ENCODE measurements around the gene AMBP. TPM values are rescaled to one million over a fixed set of nuclear protein-coding genes. Genes with fewer than 3 reads are reported as not detected.

The AMBP gene
- polyA plus RNA-seq, 2 of the 4 experiments (the other 2 are of a cell fraction) = 6.1 to 9.4 TPM

DNA sequence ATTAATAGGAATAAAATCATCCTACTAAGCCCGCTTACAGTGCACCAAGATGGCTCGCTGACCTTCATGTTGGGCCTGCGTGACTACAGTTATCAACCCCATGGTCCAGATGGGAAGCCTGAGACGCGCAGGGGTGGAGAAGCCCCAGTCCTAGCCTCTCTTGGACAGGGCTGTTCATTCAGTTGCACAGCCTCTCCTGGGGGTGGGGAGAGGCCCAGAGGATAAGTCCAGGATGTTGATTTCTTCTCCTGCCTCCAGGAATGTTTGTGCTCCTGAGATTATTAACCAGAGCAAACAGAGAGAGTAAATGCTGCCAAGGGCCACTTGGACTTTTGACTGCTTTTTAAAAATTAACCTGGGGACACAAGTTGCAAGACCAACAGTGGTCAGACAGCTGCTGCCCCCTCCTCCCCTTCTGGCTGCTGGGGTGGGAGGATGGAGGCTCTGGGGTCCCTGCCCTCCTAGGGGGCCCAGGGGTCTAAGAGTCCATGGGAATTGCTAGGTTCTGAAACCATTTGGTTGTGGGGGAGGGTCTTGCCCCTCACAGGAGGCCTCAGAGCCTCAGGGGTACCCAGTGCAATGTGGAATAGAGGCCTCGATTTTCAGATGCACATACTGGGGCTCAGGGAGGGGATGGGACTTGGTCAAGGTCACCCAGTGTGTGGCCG lies 2.8 kb upstream of the AMBP start (continued):
- TF ChIP-seq NFE2L2 (conservative IDR thresholded peaks at IDR 0.05; ENCODE audit: low read length) = no peak
- TF ChIP-seq FOSL2 (IDR thresholded peaks at IDR 0.05) = no peak
- peak; percentile 47 for TF ChIP-seq FOSL2 (CRISPR knock-in tag; IDR thresholded peaks at IDR 0.05)
- peak in 1 of 2 experiments; percentile 52; a peak in 2 of 4 replicates for TF ChIP-seq CEBPB (IDR thresholded peaks at IDR 0.05)
- TF ChIP-seq ZC3H11A (IDR thresholded peaks at IDR 0.05) = no peak
- no peak for TF ChIP-seq ZSCAN20 (CRISPR knock-in tag; IDR thresholded peaks at IDR 0.05)
- no peak for TF ChIP-seq CHD2 (IDR thresholded peaks at IDR 0.05; ENCODE audit: low read length, partially characterized antibody)
- TF ChIP-seq, protein P1, sequence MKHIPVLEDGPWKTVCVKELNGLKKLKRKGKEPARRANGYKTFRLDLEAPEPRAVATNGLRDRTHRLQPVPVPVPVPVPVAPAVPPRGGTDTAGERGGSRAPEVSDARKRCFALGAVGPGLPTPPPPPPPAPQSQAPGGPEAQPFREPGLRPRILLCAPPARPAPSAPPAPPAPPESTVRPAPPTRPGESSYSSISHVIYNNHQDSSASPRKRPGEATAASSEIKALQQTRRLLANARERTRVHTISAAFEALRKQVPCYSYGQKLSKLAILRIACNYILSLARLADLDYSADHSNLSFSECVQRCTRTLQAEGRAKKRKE (CRISPR knock-in tag; IDR thresholded peaks at IDR 0.05; ENCODE audit: low read depth) = no peak
- TF ChIP-seq GATA3 (IDR thresholded peaks at IDR 0.05; ENCODE audit: borderline replicate concordance) = peak; percentile 75
- peak; percentile 28 to 62; a peak in 2 of 5 replicates for TF ChIP-seq EP300 (IDR thresholded peaks at IDR 0.05)
- TF ChIP-seq ESRRA (IDR thresholded peaks at IDR 0.05; ENCODE audit: borderline replicate concordance, low read length) = no peak
- TF ChIP-seq MAZ (IDR thresholded peaks at IDR 0.05; ENCODE audit: borderline replicate concordance, low read depth, low read length) = no peak
- TF ChIP-seq, protein P2, sequence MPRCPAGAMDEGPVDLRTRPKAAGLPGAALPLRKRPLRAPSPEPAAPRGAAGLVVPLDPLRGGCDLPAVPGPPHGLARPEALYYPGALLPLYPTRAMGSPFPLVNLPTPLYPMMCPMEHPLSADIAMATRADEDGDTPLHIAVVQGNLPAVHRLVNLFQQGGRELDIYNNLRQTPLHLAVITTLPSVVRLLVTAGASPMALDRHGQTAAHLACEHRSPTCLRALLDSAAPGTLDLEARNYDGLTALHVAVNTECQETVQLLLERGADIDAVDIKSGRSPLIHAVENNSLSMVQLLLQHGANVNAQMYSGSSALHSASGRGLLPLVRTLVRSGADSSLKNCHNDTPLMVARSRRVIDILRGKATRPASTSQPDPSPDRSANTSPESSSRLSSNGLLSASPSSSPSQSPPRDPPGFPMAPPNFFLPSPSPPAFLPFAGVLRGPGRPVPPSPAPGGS (IDR thresholded peaks at IDR 0.05) = no peak
- TF ChIP-seq RARB (CRISPR knock-in tag; IDR thresholded peaks at IDR 0.05) = no peak

DNA sequence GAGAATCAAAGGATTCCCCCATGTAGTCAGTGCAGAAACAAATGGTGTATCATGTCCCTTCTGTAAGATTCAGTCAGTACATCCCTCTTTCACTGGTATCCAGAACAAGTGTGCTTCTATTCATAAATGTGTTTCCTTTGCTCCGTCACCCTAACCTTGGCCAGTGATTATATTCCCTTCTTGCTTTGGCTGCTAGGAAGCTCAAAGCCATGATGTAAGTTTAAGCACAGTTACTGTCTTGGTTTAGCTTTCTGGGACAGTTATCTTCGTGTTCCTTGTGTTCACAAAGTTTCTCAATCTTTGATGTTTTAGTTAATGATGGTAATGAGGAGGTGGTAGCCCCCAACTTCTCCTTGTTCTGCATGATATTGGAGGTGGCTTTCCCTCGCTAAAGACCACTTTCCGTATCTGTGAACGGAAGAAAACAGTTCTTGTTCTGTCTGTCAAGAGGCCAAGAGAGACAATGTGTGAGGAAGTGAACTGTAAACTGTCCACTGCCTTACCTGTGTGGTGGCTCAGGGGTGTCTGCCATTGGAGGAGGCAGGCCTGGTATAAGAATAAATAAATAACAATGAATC lies 2.2 kb upstream of the AMBP start:
- no peak for DNase-seq (ENCODE audit: low read depth in 1 of 2, low spot score in 1 of 2)
- CTCF ChIA-PET = interaction anchor here (1.0 to 10.1 kb wide), 5 partner anchors 9 to 212 kb away, joined by 5 to 191 read pairs (median 40); partner anchors contain the start of gene KIF12
- peaks cover 74% of the 10 kb centered on the region for H3K4me1 ChIP-seq
- no peak overlapping the region for H3K4me3 ChIP-seq
- H3K27ac ChIP-seq = peak overlapping the region; percentile 93 to 94
- FAIRE-seq = peak; percentile 92
- WGBS (ENCODE audit: missing lambda C conversion rate) = 23% methylated on average over 5 of the region's 5 CpGs
- no peak for ATAC-seq
- peak overlapping the region; percentile 70 for H3K4me2 ChIP-seq
- 0 out of 2 replicates have a peak, but pooled peaks have one; percentile 11 for TF ChIP-seq HOXB5 (CRISPR knock-in tag; IDR thresholded peaks at IDR 0.05)
- TF ChIP-seq, protein P3, sequence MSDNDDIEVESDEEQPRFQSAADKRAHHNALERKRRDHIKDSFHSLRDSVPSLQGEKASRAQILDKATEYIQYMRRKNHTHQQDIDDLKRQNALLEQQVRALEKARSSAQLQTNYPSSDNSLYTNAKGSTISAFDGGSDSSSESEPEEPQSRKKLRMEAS (IDR thresholded peaks at IDR 0.05) = 0 out of 2 replicates have a peak, but pooled peaks have one; percentile 11
- peak; percentile 81 for TF ChIP-seq KDM1A (IDR thresholded peaks at IDR 0.05; ENCODE audit: low read depth)
- peak; percentile 16; the same call in 1 of the 2 replicates for TF ChIP-seq HDAC2 (IDR thresholded peaks at IDR 0.05)
- no peak for TF ChIP-seq EHF (CRISPR knock-in tag; IDR thresholded peaks at IDR 0.05)
- no peak for TF ChIP-seq SMC3 (IDR thresholded peaks at IDR 0.05)
- 0 out of 2 replicates have a peak, but pooled peaks have one; percentile 35 for TF ChIP-seq HOXA7 (CRISPR knock-in tag; IDR thresholded peaks at IDR 0.05)
- no peak for TF ChIP-seq JUN (IDR thresholded peaks at IDR 0.05)
- TF ChIP-seq POLR2A (IDR thresholded peaks at IDR 0.05; ENCODE audit: low read length) = no peak
- TF ChIP-seq NPAS2 (CRISPR knock-in tag; IDR thresholded peaks at IDR 0.05; ENCODE audit: borderline replicate concordance) = no peak
- TF ChIP-seq ZSCAN20 (CRISPR knock-in tag; IDR thresholded peaks at IDR 0.05) = no peak
- POLR2A ChIA-PET = no interaction called here
- H3K9me3 ChIP-seq = no peaks in the 10 kb centered on the region

DNA sequence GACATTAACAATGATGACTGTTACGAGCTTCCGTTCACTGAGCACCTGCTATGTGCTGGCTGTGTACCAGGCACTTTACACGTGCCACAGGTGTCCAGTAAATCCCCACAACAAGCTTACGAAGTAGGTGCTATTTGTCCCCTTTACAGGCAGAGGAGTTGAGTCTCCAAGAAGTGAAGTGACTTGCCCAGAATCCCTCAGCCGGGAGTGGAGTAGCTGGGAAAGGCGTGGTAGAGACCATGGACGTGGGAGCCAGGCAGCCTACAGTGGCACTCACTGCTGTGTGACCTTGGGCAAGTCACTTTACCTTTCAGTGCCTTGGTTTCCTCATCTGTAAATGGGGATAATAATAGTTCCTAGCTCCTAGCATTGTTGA lies 669 bp upstream of the AMBP start:
- Histone ChIP-seq H3K4me2 (peak overlapping the region; percentile 38; the same call in 2 of the 3 replicates), H3K4me3 (no peak overlapping the region), H3K9me3 (no peaks in the 10 kb centered on the region), H3K27ac (peak overlapping the region; percentile 93 to 94), H3K4me1 (peaks cover 67% of the 10 kb centered on the region)
- DNase-seq (ENCODE audit: low read depth in 1 of 2, low spot score in 1 of 2) (no peak), FAIRE-seq (no peak), ATAC-seq (no peak)
- ChIA-PET CTCF (interaction anchor here (0.6 to 10.1 kb wide), 6 partner anchors 9 to 822 kb away, joined by 3 to 191 read pairs (median 4); partner anchors contain the start of gene COL27A1), POLR2A (no interaction called here)
- TF ChIP-seq GATA3 (IDR thresholded peaks at IDR 0.05; ENCODE audit: borderline replicate concordance) = no peak
- TF ChIP-seq, protein P4, sequence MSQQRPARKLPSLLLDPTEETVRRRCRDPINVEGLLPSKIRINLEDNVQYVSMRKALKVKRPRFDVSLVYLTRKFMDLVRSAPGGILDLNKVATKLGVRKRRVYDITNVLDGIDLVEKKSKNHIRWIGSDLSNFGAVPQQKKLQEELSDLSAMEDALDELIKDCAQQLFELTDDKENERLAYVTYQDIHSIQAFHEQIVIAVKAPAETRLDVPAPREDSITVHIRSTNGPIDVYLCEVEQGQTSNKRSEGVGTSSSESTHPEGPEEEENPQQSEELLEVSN (IDR thresholded peaks at IDR 0.05; ENCODE audit: borderline replicate concordance, low read depth) = no peak
- TF ChIP-seq, protein P3 (IDR thresholded peaks at IDR 0.05) = no peak
- TF ChIP-seq HOXA7 (CRISPR knock-in tag; IDR thresholded peaks at IDR 0.05) = no peak
- TF ChIP-seq ESRRA (IDR thresholded peaks at IDR 0.05; ENCODE audit: borderline replicate concordance, low read length) = no peak
- 69% methylated on average over 7 of the region's 7 CpGs for WGBS (ENCODE audit: missing lambda C conversion rate)

Data from A549 (cell line).